Esophagus mucosa (tissue), 1 donor: ENCODE data around the gene ZFP30. TPM values are rescaled to one million over a fixed set of nuclear protein-coding genes. Genes with fewer than 3 reads are reported as not detected.

Experiments
- total RNA-seq: library from RNA; stranded (reverse); gene quantifications from one replicate; pipeline ENCODE4 v1.2.4, GENCODE V29; 2023
- donor health status: DM: yes; HTN: yes; CAD: no.

Gene ZFP30
- total RNA-seq, 1 donor from 2014 or later = 3.9 TPM

Other genes with a start within 250 kb of the ZFP30 start
- 1.9 TPM for gene ZNF569, start 188.0 kb downstream of the ZFP30 start, total RNA-seq
- gene ZNF570, start 186.1 kb downstream of the ZFP30 start, total RNA-seq = 1.4 TPM
- gene ZNF793, start 148.5 kb downstream of the ZFP30 start, total RNA-seq = 4.4 TPM
- gene ZNF571, start 60.7 kb downstream of the ZFP30 start, total RNA-seq = 2.2 TPM
- gene ZNF540, start 60.6 kb downstream of the ZFP30 start, total RNA-seq = 0.68 TPM
- 3.7 TPM for gene ZNF607, start 64.3 kb upstream of the ZFP30 start, total RNA-seq
- gene ZNF573, start 124.1 kb upstream of the ZFP30 start, total RNA-seq = 2.8 TPM